Pons (tissue), 1 donor: Measurements from ENCODE around the gene ZNF26.
A peak's percentile ranks its signal among the peaks of the same experiment; 100 is the strongest.
"Not testable (repeated sequence)": the region's sequence is repeated elsewhere in the genome, so short reads cannot be mapped to it uniquely, and the experiment has no call there.

Experiments
- DNase-seq: peaks from one replicate; pipeline ENCODE4 v3.0.0-alpha.2; 2016; ENCODE audit warnings: low spot score

Gene ZNF26

GRCh38 chr12:132956011-132956788 lies 30.0 kb upstream of the ZNF26 start, which contains the start of gene ZNF605:
ZNF605 (minus strand) TSS chr12:132956306; CDS start chr12:132945635, 10,671 bp downstream.
- DNase-seq, result peak; percentile 84

DNA sequence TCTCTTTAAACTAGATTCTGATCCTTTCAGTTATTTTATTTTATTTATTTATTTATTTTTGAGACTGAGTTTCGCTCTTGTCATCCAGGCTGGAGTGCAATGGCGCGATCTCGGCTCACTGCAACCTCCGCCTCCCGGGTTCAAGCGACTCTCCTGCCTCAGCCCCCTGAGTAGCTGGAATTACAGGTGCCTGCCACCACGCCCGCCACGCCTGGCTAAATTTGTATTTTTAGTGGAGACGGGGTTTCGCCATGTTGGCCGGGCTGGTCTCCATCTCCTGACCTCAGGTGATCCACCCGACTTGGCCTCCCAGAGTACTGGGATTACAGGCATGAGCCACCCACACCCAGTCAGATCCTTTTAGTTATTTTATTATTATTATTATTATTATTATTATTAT lies 24.4 kb upstream of the ZNF26 start:
- not testable (repeated sequence) for DNase-seq

- DNase-seq, result not testable (repeated sequence)
These were observed 22.2 kb upstream of the ZNF26 start for GRCh38 chr12:132963947-132964346.

DNA sequence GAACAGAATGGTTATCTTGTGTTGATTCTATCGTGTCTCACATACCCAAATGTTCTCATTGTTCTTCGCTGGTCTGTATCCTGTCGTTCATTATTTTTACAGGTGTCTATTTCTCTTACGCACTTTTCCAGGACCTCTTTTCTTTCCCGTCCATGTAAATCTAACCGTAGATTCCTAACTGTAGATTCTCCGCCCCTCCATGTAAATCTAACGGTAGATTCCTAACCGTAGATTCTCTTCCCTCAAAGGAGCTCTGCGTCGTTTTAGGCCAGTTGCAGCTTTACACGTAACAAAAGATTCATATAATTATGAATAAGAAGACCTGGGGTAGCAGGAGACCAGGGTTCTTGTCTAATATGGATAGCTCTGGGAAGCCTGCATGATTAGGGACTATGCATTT lies 20.4 kb upstream of the ZNF26 start:
- no peak for DNase-seq

- DNase-seq, result no peak
These were observed 19.3 kb upstream of the ZNF26 start for GRCh38 chr12:132966676-132967415.

DNA sequence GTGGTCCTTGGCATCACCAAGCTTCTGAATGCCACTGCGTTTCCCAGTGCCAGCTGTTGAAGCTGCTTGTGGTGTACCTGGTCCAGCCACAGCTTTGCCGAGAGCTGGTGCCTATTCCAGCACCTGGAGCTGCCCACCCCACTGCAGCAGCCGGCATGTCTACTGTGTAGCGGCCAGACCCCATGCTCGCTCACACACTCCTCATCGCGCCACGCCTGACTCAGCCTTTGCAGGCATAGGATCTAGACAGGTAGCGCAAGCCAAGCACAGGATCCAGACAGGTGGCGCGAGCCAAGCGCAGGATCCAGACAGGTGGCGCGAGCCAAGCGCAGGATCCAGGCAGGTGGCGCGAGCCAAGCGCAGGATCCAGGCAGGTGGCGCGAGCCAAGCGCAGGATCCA lies 18.4 kb upstream of the ZNF26 start:
- DNase-seq, result no peak

- DNase-seq, result no peak
These were observed 13.8 kb upstream of the ZNF26 start for GRCh38 chr12:132972374-132972773.

GRCh38 chr12:132976870-132977269 lies 9.3 kb upstream of the ZNF26 start:
- DNase-seq, result not testable (repeated sequence)

DNA sequence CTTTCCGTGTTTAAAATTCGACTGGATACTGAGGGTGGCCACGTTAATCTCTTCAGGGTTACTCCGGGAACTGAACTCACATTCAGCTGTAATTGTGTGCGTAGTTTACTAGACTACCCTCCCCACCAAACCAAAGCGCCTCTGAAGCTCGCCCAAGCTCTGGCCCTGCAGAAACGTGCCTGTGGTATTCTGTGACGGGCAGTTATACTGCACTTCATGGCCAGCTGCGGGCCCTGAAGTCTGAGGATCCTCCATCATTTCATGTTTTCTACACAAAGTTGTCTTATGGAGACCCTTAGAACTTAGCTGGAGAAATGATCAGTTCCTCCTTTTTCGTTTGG lies 688 bp downstream of the ZNF26 start:
- DNase-seq, result no peak

- no peak for DNase-seq
These were observed 12.6 kb downstream of the ZNF26 start for GRCh38 chr12:132998741-132999140.

GRCh38 chr12:133010657-133011297 lies 24.6 kb downstream of the ZNF26 start:
- no peak for DNase-seq

- DNase-seq, result no peak
These were observed 37.4 kb downstream of the ZNF26 start for GRCh38 chr12:133023566-133023965.

DNA sequence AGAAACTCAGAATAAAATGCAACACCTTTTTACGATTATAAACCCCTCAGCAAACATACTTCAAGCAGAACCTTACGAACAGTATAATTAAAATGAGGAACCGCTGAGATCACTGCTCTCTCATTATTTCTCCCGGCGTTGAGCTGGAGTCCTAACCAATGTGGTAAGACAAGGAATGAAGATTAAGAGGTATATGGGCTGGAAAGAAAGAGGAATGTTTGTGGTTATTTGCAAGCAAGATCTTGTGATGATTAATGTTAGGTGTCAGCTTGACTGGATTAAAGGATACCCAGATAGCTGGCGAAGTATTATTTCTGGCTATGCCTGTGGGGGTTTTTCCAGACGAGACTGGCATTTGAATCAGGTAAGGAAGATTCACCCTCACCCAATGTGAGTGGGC lies 40.8 kb downstream of the ZNF26 start:
- DNase-seq, result no peak

GRCh38 chr12:133037207-133038005 lies 51.2 kb downstream of the ZNF26 start, which contains the start of gene ZNF84:
ZNF84 (plus strand) TSS chr12:133037509; CDS start chr12:133041468, 3,959 bp downstream.
- DNase-seq, result peak; percentile 95

GRCh38 chr12:133038118-133038709 lies 52.0 kb downstream of the ZNF26 start:
- no peak for DNase-seq

GRCh38 chr12:133046698-133047097 lies 60.5 kb downstream of the ZNF26 start:
- DNase-seq, result no peak

DNA sequence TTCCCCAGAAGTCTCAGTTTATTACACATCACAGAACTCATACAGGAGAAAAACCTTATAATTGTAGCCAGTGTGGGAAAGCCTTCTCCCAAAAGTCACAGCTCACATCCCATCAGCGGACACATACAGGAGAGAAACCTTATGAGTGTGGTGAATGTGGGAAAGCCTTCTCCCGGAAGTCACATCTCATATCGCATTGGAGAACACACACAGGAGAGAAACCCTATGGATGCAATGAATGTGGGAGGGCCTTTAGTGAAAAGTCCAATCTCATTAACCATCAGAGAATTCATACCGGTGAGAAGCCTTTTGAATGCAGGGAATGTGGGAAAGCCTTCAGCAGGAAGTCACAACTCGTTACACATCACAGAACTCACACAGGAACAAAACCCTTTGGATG lies 71.3 kb downstream of the ZNF26 start:
- no peak for DNase-seq

GRCh38 chr12:133058203-133059113 lies 72.3 kb downstream of the ZNF26 start:
- DNase-seq, result no peak

DNA sequence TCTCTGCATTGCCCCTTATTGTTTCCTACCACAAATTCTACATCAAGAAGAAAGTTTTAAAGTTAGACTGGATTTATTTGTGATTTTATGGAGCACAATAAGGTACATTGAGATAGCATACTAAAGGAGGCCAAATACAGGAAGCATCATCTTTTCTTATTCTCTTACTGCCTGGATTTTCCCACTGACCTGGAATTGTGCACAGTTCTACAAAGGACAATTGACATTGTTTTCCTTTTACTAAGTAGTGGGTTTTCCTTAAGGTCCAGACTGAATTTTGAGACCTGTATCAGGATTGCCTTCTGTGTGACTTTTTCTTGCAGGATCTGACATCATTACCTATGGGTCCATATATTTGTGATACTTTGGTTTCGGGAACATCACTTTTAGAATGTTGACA lies 75.8 kb downstream of the ZNF26 start:
- DNase-seq, result no peak

DNA sequence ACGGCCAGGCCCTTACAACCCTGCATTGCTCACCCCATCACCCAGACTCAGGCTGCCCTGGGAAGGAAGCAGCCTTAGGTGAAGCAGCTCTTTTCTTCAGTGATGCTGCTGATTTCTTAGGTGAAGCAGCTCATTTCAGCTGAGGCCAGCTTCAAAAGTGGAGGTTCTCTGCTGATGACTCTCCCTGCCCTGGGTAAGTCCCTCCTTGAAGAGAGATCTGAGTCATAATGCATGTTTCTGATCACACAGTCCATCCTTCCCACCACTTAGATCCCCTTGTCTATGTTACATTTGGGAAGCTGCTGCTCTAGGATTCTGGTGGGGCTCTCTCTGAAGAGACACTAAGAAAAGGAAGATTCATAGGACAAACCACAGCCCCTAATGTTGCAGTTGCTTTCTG lies 77.4 kb downstream of the ZNF26 start:
- DNase-seq, result no peak

DNA sequence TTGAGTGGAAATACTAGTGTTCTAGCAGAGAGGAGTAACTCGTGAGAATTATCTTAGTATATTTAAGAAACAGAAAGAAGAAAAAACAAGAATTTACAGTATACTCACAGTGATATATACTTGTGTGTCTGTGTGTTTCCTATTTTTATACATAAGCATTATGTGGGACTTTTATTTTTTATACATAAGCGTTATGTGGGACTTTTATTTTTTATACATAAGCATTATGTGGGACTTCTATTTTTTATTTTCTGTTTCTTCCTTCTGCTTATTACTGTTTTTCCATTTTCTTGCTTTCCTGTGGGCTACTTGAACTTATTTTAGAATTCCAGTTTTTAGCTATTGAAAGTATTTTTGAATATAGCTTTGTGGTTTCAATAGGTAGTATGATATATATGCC lies 87.7 kb downstream of the ZNF26 start:
- no peak for DNase-seq
